Measurements from ENCODE around the gene UROS.

DNA sequence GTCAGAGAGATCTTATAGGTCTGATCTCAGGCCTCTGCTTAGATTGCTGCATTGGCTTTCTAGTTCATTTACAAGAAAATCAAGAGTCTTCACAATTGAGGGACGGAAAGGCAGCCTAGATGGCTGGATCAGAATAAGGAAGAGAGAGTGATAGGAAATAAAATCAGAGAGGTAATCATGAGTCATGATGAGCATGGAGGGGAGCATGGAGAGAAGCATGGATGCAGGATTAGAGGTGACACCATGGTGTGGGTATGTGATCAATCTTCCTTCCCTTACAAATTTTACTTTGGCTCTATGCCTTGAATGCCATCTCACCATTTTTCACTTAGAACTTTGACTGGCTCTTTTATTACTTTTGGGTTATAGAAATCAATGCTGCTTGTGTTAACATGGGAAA, 1.7 kb upstream of the UROS start:
- TF ChIP-seq, protein P1, sequence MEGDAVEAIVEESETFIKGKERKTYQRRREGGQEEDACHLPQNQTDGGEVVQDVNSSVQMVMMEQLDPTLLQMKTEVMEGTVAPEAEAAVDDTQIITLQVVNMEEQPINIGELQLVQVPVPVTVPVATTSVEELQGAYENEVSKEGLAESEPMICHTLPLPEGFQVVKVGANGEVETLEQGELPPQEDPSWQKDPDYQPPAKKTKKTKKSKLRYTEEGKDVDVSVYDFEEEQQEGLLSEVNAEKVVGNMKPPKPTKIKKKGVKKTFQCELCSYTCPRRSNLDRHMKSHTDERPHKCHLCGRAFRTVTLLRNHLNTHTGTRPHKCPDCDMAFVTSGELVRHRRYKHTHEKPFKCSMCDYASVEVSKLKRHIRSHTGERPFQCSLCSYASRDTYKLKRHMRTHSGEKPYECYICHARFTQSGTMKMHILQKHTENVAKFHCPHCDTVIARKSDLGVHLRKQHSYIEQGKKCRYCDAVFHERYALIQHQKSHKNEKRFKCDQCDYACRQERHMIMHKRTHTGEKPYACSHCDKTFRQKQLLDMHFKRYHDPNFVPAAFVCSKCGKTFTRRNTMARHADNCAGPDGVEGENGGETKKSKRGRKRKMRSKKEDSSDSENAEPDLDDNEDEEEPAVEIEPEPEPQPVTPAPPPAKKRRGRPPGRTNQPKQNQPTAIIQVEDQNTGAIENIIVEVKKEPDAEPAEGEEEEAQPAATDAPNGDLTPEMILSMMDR (IDR thresholded peaks at IDR 0.05): no peak
- TF ChIP-seq ZFX (IDR thresholded peaks at IDR 0.05; ENCODE audit: borderline replicate concordance): no peak
